ENCODE measurements around the gene TBXT.

DNA sequence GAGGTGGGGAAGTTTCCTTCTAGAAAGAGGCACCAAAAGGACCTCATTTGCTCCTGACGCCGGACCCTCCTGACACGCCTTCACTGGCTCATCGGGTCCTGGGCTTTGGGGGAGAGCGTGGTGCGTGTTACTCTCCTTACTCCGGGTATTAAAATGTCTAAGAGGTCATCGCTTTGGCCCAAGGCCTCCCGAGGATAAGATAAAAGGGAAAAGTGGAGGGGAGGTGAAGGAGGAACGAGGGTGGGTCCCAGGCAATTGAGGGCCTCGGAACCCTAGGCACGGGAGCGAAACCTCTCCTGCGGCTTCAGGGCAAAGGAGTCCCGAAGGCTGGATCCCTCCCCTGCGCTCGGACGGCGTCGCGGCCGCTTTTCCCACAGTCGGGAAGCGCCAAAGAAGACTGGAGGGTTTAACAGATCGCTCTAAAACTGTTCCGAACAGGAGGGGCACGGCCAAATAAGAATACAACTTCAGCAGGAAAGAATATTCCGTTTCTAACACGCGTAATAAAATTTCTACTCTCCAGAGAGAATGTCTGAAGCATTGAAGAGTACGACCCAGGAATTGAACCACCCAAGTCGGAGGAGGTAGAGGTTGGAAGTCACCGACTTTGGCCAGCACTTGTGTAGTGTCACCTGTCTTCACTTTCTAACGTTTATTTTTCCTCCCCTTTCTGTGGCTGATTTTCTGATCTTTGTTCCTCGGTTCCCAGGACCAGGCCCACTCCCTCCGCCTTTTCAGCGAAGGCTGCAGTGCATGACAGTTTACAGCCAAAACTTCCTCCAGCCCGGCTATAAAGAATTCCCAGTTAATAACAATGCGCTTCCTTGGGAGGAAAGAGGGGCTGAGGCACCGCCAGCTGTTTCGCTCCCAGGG is 2.1 kb upstream of the TBXT start:
- TF ChIP-seq, protein P1, sequence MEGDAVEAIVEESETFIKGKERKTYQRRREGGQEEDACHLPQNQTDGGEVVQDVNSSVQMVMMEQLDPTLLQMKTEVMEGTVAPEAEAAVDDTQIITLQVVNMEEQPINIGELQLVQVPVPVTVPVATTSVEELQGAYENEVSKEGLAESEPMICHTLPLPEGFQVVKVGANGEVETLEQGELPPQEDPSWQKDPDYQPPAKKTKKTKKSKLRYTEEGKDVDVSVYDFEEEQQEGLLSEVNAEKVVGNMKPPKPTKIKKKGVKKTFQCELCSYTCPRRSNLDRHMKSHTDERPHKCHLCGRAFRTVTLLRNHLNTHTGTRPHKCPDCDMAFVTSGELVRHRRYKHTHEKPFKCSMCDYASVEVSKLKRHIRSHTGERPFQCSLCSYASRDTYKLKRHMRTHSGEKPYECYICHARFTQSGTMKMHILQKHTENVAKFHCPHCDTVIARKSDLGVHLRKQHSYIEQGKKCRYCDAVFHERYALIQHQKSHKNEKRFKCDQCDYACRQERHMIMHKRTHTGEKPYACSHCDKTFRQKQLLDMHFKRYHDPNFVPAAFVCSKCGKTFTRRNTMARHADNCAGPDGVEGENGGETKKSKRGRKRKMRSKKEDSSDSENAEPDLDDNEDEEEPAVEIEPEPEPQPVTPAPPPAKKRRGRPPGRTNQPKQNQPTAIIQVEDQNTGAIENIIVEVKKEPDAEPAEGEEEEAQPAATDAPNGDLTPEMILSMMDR (IDR thresholded peaks at IDR 0.05): no peak
- TF ChIP-seq POLR2A (IDR thresholded peaks at IDR 0.05): no peak

Measured in adrenal gland (tissue), 5 donors.